NCI-H2081 treated with DMSO at 0.1 percent for 48 hours (cell line): Measurements from ENCODE around the gene SLC9C2.
"Not testable (repeated sequence)": the region's sequence is repeated elsewhere in the genome, so short reads cannot be mapped to it uniquely, and the experiment has no call there.

ENCODE experiments used
- DNase-seq: peaks from one replicate; lab custom pipeline; 2025; lab: John Stamatoyannopoulos, UW

The SLC9C2 gene

DNA sequence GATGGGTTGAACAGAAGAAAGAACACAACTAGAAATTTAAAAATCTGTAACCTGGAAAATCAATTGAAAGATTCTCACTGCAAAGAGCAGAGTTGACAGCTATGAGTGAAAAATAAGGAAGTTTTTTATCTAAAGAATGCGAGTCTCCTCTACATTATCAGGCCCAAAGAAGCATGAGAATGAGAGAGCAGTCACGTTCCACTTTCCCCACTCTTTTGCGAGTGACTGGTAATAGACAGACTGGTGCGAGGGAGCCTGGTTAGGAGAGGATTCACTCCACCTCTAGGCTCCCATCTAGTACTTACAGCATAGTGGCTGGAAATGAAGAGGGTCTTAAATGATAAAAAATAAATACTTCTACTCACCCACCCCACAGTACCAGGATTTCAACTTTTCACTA lies 73.8 kb downstream of the SLC9C2 start:
- no peak for DNase-seq

DNA sequence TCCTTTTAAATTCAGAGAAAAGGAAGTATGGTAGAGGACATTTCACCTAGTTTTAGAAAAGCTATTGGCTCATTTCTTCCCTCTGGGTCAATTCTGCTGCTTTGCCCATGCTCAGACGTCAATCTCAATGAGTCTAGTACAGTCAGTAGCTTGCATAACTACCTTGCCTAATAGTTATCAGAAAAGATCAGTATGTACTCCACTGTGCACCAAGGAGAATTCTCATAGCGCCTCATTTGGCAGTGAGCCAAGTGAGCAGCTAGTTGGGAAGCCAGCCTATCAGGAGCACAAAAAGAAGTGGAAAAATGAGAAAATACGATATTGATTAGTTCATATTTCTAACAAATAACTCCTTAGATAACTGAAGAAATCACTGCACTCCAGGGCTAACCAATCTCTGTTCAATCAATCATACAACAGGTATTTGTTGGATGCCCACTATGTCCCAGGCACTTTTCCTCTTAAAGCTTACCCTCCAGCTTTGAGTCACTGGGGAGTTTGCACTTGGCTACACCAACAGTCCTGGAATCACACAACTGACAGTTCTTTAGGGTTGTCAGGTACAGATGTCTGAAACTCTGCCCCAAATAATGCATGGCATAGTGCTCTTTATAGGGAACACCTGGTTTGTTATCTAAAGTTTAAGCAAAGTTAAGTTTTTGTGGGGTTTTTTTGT lies 75.6 kb downstream of the SLC9C2 start:
- no peak for DNase-seq

DNA sequence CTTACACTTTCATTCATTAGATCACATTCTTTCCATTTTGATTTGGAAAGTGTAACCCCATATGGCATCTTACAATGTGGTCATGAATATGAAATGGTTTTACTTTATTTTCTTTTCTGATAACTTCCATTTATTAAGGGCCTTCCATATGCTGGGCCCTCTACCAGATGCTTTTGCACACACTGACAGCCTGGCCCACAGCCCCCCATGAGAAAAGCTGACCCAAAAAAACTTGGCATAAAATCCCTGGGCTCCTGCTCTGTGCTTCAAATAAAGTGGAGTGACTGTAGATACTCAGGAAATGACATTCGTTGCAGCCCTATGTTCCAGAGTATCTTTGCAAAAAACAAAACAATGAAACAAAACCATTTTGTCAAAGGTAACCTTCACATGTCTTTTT lies 76.9 kb downstream of the SLC9C2 start:
- DNase-seq: no peak

DNA sequence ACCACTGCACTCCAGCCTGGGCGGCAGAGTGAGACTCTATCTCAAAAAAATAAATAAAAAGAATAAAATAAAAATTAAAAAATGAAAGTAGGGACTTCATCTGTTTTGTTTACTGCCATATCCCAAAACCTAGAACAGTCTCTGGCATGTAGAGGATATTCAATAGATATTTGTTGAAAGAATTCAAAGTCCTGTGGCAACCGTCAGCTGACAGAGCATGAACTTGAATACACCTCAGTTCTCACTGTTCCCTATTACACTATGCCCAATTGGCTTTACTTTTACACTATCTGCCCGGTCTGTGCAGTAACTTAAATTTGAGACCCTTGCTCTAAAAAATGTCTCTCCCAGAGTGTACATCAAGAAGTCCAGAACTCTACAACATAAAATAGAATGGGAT lies 79.5 kb downstream of the SLC9C2 start:
- DNase-seq: no peak

DNA sequence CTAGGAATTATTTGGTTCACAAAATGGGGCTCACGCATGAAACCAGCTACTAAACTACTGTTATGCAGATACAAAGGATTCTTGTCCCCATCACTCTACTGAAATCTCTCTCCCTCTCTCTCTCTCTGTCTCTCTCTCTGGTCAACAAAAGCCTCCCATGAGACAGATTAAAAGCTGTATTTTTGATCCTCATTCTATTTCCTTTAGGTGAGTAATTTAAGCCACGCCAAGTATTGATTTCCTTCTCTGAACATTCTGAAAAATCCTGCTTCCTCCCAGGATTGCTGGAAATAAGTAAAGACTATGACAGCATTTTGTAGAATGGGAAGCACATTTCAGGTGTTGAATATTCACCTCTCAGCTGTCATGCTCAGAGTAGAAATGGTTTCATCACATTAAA lies 82.1 kb downstream of the SLC9C2 start:
- no peak for DNase-seq

DNA sequence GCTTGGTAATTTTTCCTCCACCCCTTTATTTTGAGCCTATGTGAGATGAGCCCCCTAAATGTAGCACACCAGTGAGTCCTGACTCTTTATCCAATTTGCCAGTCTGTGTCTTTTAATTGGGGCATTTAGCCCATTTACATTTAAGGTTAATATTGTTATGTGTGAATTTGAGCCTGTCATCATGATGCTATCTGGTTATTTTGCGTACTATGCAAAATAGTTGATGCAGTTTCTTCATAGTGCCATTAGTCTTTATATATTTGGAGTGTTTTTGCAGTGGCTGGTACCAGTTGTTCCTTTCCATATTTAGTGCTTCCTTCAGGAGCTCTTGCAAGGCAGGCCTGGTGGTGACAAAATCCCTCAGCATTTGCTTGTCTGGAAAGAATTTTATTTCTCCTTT lies 88.4 kb downstream of the SLC9C2 start:
- not testable (repeated sequence) for DNase-seq

DNA sequence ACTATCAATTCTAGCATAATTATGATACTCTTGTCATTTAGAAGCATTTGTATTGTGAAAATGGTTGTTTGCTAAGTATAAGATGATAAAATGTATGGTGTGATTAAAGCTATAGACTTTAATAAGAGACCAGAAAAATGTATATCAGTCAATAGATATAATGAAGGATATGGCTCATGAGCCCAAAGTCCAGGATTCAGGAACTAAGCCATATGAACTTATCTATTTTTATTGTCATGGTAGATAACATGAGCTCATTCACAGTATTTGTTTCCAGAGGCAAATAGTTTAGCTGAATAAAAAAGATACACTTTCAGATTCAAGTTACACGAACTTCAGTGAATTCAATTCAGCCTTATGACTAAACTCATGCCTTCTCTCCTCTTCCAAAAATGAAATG lies 93.1 kb downstream of the SLC9C2 start:
- DNase-seq: no peak

DNA sequence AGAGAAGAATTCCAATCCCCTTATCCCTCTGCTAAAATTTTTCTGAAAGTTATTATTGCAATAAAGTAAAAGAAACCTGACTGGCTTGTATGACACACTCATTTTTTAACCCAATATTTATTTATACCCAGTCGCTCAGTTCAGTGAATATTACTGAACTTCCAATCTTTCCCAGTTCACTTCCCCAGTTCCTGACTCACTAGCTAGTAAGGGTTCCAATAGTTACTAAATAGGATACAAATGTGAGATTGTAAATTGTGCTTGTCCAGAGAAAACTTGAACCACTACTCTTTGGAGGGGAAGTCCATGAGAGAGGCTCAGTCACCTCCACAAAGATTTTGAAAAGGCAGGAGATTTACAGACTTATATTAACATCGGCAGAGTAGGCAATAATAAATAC lies 94.3 kb downstream of the SLC9C2 start:
- no peak for DNase-seq

DNA sequence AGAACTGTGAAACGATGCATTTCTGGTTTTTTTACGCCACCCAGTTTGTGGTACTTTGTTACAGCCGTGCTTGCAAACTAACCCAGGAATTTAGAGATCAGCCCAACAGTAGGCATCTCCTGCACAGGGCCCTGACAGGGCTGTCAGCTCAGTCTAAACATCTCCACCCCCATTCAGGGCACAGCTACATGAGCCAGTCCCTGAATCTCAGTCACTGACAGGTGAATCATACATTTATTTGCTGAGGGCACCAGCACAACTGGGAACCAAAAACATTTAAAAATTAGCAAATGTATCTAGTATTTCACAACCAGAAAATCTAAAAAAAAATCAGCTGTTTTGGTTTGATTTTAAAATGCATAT lies 95.0 kb downstream of the SLC9C2 start:
- no peak for DNase-seq

DNA sequence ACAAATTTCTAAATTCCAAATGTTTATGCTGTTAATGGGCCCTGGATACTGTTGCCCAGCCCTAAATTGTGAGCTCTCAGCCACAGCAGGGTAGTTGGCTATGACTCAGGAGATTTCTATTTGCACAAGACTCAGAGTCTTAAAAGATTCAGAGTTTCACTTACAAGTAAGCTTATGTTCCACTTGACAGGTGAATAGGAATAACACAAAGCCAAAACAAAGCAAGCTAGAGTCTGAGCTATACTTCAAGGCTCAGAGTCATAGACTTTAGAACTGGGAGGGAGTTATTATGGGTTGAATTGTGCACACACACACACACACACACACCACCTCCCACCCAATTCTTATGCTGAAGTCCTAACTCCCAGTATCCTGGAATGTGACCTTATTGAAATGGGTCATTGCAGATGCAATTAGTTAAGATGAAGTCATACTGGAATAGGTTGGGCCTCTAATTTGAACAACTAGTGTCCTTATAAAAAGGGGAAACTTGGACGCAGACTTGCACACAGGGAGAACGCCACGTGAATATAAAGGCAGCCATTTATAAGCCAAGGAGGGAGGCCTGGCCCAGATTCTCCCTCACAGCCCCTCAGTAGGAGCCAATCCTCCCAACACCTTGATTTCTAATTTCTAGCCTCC lies 95.5 kb downstream of the SLC9C2 start:
- no peak for DNase-seq

DNA sequence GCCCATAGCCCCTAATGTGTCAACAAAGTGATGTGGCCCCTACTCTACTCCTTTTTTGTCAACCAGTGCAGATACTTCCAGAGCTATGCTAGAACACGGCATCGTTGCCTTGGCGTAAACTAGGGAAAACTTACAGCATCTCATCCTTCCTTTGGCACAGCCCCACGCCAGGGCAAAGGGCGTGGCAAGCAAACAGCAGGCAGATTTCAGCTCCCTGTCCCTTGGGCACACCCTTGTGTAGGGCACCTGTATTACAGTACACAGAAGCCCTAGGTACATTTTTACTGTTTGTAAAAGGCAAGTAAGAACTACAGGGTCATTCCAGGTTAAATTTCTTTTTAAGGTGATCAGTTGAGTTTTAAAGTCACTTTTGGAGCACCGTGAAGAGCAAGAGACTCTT lies 96.4 kb downstream of the SLC9C2 start:
- DNase-seq: no peak

DNA sequence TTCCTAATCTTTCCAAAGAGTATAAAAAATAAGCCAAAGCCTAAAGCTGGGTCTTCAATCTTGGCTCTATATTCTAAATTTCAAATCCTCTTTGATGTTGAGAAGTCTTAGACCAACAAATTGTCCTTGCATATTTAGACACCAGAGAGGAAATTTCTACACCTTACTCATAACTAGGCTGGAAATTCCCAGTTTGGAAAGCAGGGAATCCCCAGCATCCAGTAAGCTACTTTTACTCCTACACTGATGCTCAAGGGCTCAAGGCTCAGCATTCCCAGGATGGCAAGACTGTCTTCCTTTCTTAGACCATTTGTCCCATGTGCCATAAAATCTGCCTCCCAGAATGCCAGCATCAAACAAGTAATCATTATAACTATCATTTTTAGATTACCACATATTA lies 97.5 kb downstream of the SLC9C2 start:
- no peak for DNase-seq

DNA sequence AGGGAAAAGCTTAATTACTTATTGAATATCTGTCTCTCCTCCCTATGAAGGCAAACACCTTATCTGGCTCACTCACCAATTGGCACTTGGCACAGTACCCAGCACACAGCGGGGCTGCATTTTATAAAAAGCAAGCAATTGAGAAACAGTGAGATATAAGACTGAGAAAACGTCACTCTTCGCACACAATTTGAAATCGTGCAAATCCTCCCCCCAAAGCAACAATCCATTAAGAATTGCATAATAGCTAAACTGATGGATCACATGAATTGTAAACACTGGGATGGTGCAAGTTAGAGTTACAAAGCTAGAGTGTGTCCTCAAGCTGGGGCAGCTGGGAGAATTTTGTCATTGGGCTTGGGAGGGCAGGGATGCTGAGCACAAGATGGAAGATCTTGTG lies 98.6 kb downstream of the SLC9C2 start:
- DNase-seq: peak; percentile 85

DNA sequence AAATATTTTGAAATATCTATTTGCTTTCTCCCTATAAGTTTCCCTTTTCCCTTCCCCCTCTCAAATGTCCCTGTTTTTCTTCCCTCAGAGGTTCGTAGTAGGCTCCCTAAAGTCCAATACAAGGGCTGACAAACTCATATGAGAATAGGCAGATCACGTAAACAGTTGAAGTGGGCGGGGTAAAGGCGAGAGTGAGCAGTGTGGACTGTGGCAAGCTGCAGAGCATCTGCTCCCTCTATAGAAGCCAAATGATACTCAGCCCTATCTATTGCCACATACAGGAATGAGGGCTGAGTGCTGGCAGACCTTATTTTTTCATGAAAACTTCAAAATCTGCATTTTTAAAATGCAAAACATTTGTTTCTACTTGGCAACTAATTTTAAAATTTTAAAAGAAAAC lies 99.5 kb downstream of the SLC9C2 start:
- DNase-seq: no peak

DNA sequence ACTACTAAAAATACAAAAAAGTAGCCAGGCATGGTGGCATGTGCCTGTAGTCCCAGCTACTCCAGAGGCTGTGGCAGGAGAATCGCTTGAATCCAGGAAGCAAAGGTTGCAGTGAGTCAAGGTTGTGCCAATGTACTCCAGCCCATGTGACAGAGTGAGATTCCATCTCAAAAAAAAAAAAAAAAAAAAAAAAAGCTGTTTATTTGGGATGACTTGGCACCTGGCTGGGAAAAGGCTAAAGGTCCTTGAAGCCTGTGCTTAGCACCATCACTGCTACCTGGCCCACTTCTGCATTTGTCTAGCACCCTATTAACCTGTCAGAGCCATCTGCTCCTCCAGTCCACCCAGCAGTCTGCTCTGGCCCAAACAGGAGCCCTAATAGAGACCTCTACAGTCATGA lies 100.8 kb downstream of the SLC9C2 start:
- DNase-seq: no peak

DNA sequence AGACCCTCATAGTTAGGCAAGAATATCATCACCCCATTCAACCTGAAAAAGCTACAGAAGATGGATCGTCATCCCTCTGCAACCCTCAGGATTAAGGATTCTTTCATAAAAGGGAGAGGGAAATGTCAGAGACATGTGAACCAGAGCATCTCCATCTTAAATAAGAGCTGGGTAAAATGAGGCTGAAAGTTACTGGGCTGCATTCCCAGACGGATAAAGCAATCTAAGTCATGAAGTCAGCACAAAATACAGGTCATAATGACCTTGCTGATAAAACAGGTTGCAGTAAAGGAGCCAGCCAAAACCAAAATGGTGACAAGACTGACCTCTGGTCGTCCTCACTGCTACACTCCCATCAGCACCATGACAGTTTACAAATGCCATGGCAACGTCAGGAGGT lies 103.1 kb downstream of the SLC9C2 start:
- DNase-seq: no peak

DNA sequence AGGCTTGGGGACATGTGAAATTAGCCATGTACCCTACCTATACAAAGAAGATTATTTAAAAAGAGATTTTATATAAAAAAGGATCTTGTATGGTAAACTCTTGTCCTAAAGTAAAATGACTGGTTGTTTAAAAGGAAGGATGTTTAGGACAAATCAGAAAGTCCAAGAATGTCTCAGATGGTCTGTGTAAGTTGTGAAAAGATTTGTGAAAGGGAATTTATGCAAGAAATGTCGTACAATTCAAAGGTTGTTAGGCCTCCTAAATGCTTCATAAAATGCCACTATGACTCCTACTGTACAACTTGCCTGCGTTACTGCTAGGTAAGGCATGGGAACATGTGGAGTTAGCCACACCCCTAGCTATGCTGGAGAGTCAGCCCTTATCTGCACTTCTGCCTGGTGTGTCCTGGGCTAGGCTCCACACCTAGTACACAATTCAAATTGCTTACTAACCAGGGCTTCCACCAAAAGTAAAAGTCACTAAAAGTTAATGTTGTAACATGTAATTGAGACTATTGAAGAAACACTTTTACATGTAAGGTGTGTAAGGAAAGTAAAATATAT lies 106.0 kb downstream of the SLC9C2 start:
- no peak for DNase-seq

DNA sequence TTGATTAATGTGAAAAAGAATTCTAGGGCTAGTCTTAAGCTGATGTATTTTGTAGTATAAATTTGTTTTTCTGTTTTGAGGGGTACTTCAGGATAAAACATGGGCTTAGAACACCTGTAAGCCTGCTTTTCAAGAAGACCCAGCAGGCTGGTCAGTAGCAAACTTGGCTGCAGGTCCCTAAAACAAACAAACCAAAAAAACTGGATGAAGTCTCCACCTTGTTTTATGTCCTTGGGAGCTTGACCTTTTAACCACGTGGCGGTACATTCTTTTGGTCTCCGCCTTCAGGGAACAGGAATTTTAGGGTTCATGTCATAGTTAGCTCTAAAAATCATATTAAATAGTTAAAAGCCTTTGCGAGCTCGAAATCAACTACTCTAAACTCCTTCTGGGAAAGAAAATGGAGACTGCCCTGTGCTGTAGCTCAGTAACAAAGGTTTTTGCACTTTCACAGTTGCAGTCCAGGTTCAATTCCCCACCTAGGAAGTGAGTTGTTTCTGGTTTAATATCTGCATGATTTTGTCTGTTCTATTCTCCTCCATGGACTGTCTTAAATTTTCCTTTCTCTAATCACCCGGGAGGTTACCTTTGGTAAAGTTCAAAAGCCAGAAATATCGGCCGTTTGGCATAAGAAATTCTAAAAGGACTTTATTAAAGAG lies 107.1 kb downstream of the SLC9C2 start:
- no peak for DNase-seq

DNA sequence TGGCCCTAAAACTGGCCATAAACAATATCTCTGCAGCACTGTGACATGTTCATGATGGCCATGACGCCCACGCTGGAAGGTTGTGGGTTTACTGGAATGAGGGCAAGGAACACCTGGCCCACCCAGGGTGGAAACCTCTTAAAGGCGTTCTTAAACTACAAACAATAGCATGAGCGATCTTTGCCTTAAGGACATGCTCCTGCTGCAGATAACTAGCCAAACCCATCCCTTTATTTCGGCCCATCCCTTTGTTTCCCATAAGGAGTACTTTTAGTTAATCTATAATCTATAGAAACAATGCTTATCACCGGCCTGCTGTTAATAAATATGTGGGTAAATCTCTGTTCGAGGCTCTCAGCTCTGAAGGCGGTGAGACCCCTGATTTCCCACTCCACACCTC lies 109.7 kb downstream of the SLC9C2 start:
- DNase-seq: not testable (repeated sequence)

DNA sequence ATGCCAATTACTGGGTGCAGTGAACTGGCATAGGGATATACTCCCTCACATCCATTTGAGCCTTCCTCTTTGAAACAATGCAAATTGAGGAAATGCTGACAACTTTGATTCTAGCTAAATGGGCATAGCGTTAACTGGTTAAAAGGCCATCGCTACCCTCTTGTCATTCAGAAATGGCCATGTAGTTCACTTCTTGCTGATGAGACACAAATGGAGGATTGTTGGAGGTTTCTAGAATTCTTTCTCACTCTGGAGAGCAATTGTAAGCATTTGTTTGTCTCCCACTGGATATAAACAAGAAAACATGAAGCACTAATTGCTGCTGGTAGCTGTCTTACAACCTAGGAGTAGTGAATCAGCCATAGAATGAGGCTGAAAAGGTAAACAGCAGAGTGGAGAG lies 111.4 kb downstream of the SLC9C2 start:
- DNase-seq: no peak

DNA sequence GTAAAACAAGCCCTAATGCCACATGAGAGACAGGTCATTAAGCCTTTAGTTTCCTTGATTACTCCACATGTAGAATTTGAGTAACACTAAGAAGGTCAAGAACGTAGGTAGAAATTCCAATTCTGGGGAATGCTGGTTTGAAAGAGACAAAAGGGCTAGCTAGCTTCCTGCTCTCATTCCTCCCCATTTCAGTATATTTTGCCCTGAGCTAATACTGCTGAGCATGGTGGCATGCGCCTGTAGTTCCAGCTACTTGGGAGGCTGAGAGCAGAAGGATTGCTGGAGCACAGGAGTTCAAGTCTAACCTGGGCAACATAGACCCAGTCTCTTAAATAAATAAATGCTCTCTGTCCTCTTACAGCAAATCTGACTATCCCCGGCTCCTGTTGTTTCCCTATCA lies 112.9 kb downstream of the SLC9C2 start:
- DNase-seq: no peak

DNA sequence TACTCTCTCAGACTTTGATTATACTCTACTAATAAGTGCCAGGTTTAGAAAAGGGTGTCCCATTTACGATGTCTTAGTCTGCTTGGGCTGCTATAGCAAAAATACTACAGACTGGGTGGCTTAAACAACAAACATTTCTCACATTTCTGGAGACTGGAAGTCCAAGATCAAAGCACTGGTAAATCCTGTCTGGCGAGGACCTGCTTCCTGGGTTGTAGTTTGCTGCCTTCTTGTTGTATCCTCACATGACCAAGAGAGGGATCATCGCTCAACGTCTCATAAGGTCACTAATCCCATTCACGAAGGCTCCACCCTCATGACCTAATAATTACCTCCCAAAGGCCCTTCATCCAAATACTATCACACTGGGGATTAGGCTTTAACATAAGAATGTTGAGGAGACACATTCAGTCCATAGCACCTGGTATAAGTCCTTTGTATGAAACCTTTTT lies 113.7 kb downstream of the SLC9C2 start:
- DNase-seq: no peak

DNA sequence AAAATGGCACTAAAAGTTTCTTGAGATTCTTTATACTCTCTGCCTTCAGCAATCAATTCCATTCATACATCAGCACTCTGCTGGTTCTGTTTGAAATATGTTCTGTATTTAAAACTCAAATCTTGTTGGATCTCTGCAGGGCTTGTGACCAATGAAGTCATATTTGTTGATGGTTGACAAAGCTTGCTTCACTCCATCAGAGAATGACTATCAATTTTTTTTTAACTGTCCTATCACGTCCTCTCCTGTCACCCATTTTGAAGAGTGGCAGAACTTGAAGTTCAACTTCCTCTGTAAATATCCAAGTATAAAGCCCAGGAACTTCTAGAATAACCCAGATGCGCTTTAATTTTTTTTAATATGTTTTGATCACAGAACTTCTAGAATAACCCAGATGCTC lies 114.9 kb downstream of the SLC9C2 start:
- DNase-seq: no peak
